ENCODE results near the gene CNTN5. TPM values are rescaled to one million over a fixed set of nuclear protein-coding genes. Genes with fewer than 3 reads are reported as not detected.

CNTN5 gene
- total RNA-seq, 1 donor from 2014 or later = 0.36 TPM

- no peaks in the 10 kb centered on the region for H3K9me3 ChIP-seq (replicated peaks)
- DNase-seq = no peak
- no peak overlapping the region for H3K27ac ChIP-seq (replicated peaks)
- no peaks in the 10 kb centered on the region for H3K36me3 ChIP-seq
- TF ChIP-seq, protein P1, sequence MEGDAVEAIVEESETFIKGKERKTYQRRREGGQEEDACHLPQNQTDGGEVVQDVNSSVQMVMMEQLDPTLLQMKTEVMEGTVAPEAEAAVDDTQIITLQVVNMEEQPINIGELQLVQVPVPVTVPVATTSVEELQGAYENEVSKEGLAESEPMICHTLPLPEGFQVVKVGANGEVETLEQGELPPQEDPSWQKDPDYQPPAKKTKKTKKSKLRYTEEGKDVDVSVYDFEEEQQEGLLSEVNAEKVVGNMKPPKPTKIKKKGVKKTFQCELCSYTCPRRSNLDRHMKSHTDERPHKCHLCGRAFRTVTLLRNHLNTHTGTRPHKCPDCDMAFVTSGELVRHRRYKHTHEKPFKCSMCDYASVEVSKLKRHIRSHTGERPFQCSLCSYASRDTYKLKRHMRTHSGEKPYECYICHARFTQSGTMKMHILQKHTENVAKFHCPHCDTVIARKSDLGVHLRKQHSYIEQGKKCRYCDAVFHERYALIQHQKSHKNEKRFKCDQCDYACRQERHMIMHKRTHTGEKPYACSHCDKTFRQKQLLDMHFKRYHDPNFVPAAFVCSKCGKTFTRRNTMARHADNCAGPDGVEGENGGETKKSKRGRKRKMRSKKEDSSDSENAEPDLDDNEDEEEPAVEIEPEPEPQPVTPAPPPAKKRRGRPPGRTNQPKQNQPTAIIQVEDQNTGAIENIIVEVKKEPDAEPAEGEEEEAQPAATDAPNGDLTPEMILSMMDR (IDR thresholded peaks at IDR 0.05; ENCODE audit: borderline replicate concordance) = no peak
- H3K4me3 ChIP-seq = no peak overlapping the region
- H3K27me3 ChIP-seq (ENCODE audit: low read depth) = no peaks in the 10 kb centered on the region
- no peaks in the 10 kb centered on the region for H3K4me1 ChIP-seq
- intact Hi-C loops (cut with micrococcal nuclease) = no loop called here
Measured at GRCh38 chr11:100296051-100296679, 1275.4 kb downstream of the CNTN5 start.

DNA sequence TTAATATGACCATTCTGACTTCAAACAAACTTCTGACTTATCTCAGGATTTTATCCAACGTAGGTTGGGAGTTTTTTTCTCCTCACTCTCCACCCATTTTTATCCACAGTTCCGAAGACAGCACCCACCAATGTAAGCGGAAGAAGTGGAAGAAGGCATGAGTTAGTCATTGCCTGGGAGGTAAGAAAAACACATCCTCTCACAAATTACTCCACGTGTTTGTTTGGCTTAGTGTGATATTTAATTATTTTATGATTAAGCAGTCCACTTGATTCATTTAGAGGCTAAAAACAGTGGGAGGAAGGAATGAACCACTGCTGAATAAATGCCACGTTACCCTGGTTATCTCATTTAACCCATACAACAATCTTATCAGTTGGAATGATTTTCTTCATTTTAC lies 1276.8 kb downstream of the CNTN5 start:
- intact Hi-C loops (cut with micrococcal nuclease) = no loop called here
- H3K9me3 ChIP-seq (replicated peaks) = no peaks in the 10 kb centered on the region
- peaks cover 2% of the 10 kb centered on the region for H3K4me1 ChIP-seq
- H3K27me3 ChIP-seq (ENCODE audit: low read depth) = no peaks in the 10 kb centered on the region
- H3K27ac ChIP-seq (replicated peaks) = no peak overlapping the region
- DNase-seq = no peak
- TF ChIP-seq, protein P1 (IDR thresholded peaks at IDR 0.05; ENCODE audit: borderline replicate concordance) = no peak
- no peak overlapping the region for H3K4me3 ChIP-seq
- no peaks in the 10 kb centered on the region for H3K36me3 ChIP-seq

- Histone ChIP-seq H3K4me1 (peaks cover 8% of the 10 kb centered on the region), H3K36me3 (no peaks in the 10 kb centered on the region), H3K4me3 (no peak overlapping the region), H3K27me3 (ENCODE audit: low read depth) (no peaks in the 10 kb centered on the region), H3K9me3 (replicated peaks) (no peaks in the 10 kb centered on the region), H3K27ac (replicated peaks) (no peak overlapping the region)
- no peak for DNase-seq
- intact Hi-C loops (cut with micrococcal nuclease) = no loop called here
- TF ChIP-seq, protein P1 (IDR thresholded peaks at IDR 0.05; ENCODE audit: borderline replicate concordance) = no peak
Measured at GRCh38 chr11:100302824-100303223, 1282.1 kb downstream of the CNTN5 start.

GRCh38 chr11:100303897-100304296 lies 1283.1 kb downstream of the CNTN5 start:
- TF ChIP-seq, protein P1 (IDR thresholded peaks at IDR 0.05; ENCODE audit: borderline replicate concordance) = no peak
- Histone ChIP-seq H3K27ac (replicated peaks) (no peak overlapping the region), H3K9me3 (replicated peaks) (no peaks in the 10 kb centered on the region), H3K4me3 (no peak overlapping the region), H3K36me3 (no peaks in the 10 kb centered on the region), H3K27me3 (ENCODE audit: low read depth) (no peaks in the 10 kb centered on the region), H3K4me1 (peaks cover 8% of the 10 kb centered on the region)
- no peak for DNase-seq
- intact Hi-C loops (cut with micrococcal nuclease) = no loop called here

GRCh38 chr11:100308202-100308601 lies 1287.5 kb downstream of the CNTN5 start:
- Histone ChIP-seq H3K27ac (replicated peaks) (no peak overlapping the region), H3K4me3 (no peak overlapping the region), H3K27me3 (ENCODE audit: low read depth) (no peaks in the 10 kb centered on the region), H3K4me1 (no peaks in the 10 kb centered on the region), H3K36me3 (no peaks in the 10 kb centered on the region), H3K9me3 (replicated peaks) (no peaks in the 10 kb centered on the region)
- DNase-seq = no peak
- intact Hi-C loops (cut with micrococcal nuclease) = no loop called here
- TF ChIP-seq, protein P1 (IDR thresholded peaks at IDR 0.05; ENCODE audit: borderline replicate concordance) = no peak
